RWPE2 (cell line): ENCODE data around the gene TMEM244.

Source experiments
- ATAC-seq: fragments of 200-7000 bp; cut with Tn5 transposase; 3 replicates; pipeline ENCODE4 v1.9.1; 2021; ENCODE audit warnings: low read depth
- DNase-seq: peaks from one replicate; pipeline ENCODE4 v3.0.0-alpha.2; 2020; ENCODE audit warnings: low spot score
- H3K27ac ChIP-seq: fragments of 450-650 bp; 2 replicates; pipeline ENCODE4 v1.5.1; 2017; ENCODE audit warnings: mild to moderate bottlenecking; ENCODE audit not compliant: poor library complexity, severe bottlenecking
- H3K27me3 ChIP-seq: fragments of 250-450 bp; sonication (Bioruptor Pico); 2 replicates; pipeline ENCODE4 v1.5.1; 2021; ENCODE audit warnings: mild to moderate bottlenecking, moderate library complexity; ENCODE audit not compliant: insufficient read depth, poor library complexity, severe bottlenecking
- H3K36me3 ChIP-seq: fragments of 250-450 bp; sonication (Bioruptor Pico); 2 replicates; pipeline ENCODE4 v1.5.1; 2020; ENCODE audit warnings: low read depth, mild to moderate bottlenecking, moderate library complexity
- H3K4me1 ChIP-seq: fragments of 250-450 bp; sonication (Bioruptor Pico); 2 replicates; pipeline ENCODE4 v1.5.1; 2021; ENCODE audit warnings: mild to moderate bottlenecking, moderate library complexity; ENCODE audit not compliant: insufficient read depth, poor library complexity, severe bottlenecking
- H3K4me3 ChIP-seq: fragments of 250-450 bp; sonication (Bioruptor Pico); 2 replicates; pipeline ENCODE4 v1.5.1; 2021; ENCODE audit warnings: mild to moderate bottlenecking, moderate library complexity; ENCODE audit not compliant: severe bottlenecking
- H3K9me3 ChIP-seq: fragments of 250-450 bp; sonication (Bioruptor Pico); 2 replicates; pipeline ENCODE4 v1.5.1; 2021; ENCODE audit warnings: mild to moderate bottlenecking, moderate library complexity; ENCODE audit not compliant: severe bottlenecking
- TF ChIP-seq, protein P1 (sequence below): fragments of 450-650 bp; IDR thresholded peaks from one replicate; pipeline ENCODE4 v1.5.1; 2017; ENCODE audit warnings: mild to moderate bottlenecking, moderate library complexity; ENCODE audit not compliant: poor library complexity, severe bottlenecking

TMEM244 gene

DNA sequence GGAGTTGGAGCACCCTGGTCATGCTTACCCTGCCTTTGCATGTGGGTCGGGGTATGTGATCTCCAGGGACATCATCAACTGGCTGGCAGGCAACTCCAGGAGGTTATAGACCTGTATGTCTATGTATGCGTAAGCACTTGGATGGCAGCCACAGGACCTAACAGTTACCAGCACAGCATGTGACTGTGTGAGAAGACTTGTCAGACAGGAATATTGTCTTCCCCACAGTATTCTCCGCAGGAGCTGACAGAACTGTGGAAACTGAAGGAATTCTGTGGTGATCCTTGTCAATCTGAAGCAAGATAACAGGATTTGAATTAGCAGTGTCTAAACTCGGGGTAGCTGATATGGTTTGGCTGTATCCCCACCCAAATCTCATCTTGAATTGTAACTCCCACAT is 59.2 kb downstream of the TMEM244 start:
- Histone ChIP-seq H3K36me3 (no peaks in the 10 kb centered on the region), H3K27ac (no peak overlapping the region), H3K4me3 (no peak overlapping the region), H3K27me3 (no peaks in the 10 kb centered on the region), H3K4me1 (no peaks in the 10 kb centered on the region), H3K9me3 (peaks cover 2% of the 10 kb centered on the region)
- DNase-seq (no peak), ATAC-seq (no peak)
- TF ChIP-seq, protein P1, sequence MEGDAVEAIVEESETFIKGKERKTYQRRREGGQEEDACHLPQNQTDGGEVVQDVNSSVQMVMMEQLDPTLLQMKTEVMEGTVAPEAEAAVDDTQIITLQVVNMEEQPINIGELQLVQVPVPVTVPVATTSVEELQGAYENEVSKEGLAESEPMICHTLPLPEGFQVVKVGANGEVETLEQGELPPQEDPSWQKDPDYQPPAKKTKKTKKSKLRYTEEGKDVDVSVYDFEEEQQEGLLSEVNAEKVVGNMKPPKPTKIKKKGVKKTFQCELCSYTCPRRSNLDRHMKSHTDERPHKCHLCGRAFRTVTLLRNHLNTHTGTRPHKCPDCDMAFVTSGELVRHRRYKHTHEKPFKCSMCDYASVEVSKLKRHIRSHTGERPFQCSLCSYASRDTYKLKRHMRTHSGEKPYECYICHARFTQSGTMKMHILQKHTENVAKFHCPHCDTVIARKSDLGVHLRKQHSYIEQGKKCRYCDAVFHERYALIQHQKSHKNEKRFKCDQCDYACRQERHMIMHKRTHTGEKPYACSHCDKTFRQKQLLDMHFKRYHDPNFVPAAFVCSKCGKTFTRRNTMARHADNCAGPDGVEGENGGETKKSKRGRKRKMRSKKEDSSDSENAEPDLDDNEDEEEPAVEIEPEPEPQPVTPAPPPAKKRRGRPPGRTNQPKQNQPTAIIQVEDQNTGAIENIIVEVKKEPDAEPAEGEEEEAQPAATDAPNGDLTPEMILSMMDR = no peak

DNA sequence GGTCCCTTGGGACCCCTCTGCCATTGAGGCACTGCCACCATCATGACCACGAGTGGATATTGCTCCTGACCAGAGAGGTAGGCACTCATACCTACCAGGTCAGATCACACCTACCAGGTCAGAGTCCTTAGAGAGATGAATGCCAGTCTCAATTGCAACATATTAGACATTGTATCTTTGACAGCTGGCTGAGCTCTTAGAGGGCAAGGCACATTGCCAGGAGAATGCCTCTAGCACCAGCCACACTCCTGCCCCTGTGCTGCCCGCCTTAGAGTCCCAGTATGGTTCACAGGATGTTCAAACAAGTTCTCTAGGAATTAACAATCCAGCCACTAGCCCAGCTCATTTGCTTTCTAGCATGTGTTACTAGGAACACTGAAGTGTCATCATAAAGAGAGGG is 65.9 kb downstream of the TMEM244 start:
- DNase-seq (no peak), ATAC-seq (peak; percentile 95)
- H3K9me3 ChIP-seq = peaks cover 2% of the 10 kb centered on the region
- no peaks in the 10 kb centered on the region for H3K4me1 ChIP-seq
- no peaks in the 10 kb centered on the region for H3K36me3 ChIP-seq
- no peaks in the 10 kb centered on the region for H3K27me3 ChIP-seq
- no peak overlapping the region for H3K4me3 ChIP-seq
- H3K27ac ChIP-seq = no peak overlapping the region
- TF ChIP-seq, protein P1 = no peak

DNA sequence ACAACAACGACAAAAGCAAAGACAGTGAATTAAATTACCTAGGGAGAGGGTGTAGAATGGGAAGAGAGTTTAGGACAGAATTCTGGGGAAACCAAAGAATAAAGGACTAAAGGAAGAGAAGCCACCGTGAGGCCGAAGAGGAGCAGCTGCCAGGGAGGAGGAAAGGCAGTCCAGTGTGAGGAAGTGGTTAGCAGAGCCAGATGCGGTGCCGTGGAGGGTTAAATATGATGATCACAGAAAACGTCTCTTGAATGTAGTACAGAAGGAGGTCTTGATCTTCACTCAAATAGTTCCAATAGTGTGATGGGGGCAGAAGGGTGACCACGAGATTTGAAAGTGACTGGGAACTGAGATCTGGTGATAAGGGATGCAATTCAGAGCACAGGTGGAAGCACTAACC is 67.7 kb downstream of the TMEM244 start:
- H3K9me3 ChIP-seq = peaks cover 2% of the 10 kb centered on the region
- no peak for ATAC-seq
- no peaks in the 10 kb centered on the region for H3K27me3 ChIP-seq
- DNase-seq = no peak
- H3K4me3 ChIP-seq = no peak overlapping the region
- no peak overlapping the region for H3K27ac ChIP-seq
- no peaks in the 10 kb centered on the region for H3K4me1 ChIP-seq
- H3K36me3 ChIP-seq = no peaks in the 10 kb centered on the region
- TF ChIP-seq, protein P1 = no peak

DNA sequence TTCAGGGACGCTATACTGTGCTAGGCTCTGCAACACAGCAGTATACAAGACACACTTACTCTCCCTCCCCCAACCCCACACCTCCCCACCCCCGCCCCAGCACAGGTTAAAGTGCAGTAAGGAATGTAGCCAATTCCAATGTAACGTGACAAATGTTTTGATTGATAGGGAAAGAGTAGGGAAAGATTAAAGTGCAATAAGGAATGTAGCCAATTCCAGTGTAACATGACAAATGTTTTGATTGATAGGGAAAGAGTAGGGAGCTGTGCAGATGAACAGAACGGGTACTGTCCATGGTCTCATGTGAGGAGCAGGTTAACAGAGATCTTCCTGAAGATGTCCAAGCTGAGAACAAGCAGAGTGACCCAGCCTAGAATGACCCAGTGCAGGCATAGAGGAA is 69.1 kb downstream of the TMEM244 start:
- ATAC-seq = no peak
- no peaks in the 10 kb centered on the region for H3K9me3 ChIP-seq
- TF ChIP-seq, protein P1 = no peak
- no peak for DNase-seq
- H3K27me3 ChIP-seq = no peaks in the 10 kb centered on the region
- no peak overlapping the region for H3K4me3 ChIP-seq
- H3K27ac ChIP-seq = no peak overlapping the region
- H3K36me3 ChIP-seq = no peaks in the 10 kb centered on the region
- no peaks in the 10 kb centered on the region for H3K4me1 ChIP-seq

DNA sequence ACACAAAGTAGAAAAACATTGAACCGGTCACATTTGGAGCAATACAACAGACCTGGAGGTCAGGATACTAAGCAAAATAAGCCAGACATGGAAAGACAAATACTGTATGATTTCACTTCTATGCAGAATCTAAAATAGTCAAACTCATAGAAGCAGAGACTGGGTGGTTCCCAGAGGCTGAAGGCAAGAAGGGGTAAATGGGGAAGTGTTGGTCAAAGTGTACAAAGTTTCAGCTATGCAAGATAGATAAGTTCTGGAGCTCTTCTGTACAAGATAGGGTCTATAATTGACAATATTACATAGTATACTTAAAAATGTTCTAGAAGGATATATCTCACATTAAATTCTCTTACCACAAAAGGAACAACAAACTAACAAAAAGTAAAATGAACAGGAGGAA is 70.3 kb downstream of the TMEM244 start:
- Histone ChIP-seq H3K27ac (no peak overlapping the region), H3K27me3 (no peaks in the 10 kb centered on the region), H3K9me3 (no peaks in the 10 kb centered on the region), H3K36me3 (no peaks in the 10 kb centered on the region), H3K4me1 (peaks cover 4% of the 10 kb centered on the region), H3K4me3 (no peak overlapping the region)
- ATAC-seq (no peak), DNase-seq (no peak)
- TF ChIP-seq, protein P1 = no peak
